OCI-LY7 (cell line): ENCODE data around the gene CLDN22.

Source experiments
- CTCF ChIP-seq: fragments of 200-600 bp; sonication (generic); conservative IDR thresholded peaks from 2 replicates; pipeline ENCODE4 v1.5.1; 2014; ENCODE audit warnings: mild to moderate bottlenecking, antibody characterized with exemption, low read length, moderate library complexity, mixed read lengths
- EZH2phosphoT487 ChIP-seq: fragments of 200-600 bp; sonication (generic); IDR thresholded peaks from 2 replicates; pipeline ENCODE4 v1.6.1; 2018; ENCODE audit warnings: low read depth, borderline replicate concordance, mild to moderate bottlenecking, mixed run types, antibody characterized with exemption, low read length, moderate library complexity, mixed read lengths

GRCh38 chr4:183314806-183315205 is 5.3 kb downstream of the CLDN22 start:
- TF ChIP-seq CTCF, result no peak
- TF ChIP-seq EZH2phosphoT487, result no peak
